NOMO-1 treated with dmso at 0.1 percent for 144 hours (cell line): ENCODE data around the gene ADH7.
A peak's percentile ranks its signal among the peaks of the same experiment; 100 is the strongest.

Experiments
- DNase-seq: peaks from one replicate; lab custom pipeline; 2025; ENCODE audit not compliant: unreplicated experiment; lab: John Stamatoyannopoulos, UW

The ADH7 gene

GRCh38 chr4:99435154-99435553 lies at the start of gene ADH7:
Gene ADH7 (minus strand): TSS chr4:99435342. CDS start chr4:99435233, 109 bp downstream.
- DNase-seq: no peak

GRCh38 chr4:99483636-99484035 lies 48.5 kb upstream of the ADH7 start:
- DNase-seq: no peak

- DNase-seq: no peak
Measured at GRCh38 chr4:99473131-99473530, 38.0 kb upstream of the ADH7 start.

GRCh38 chr4:99471896-99472295 lies 36.8 kb upstream of the ADH7 start:
- no peak for DNase-seq

- DNase-seq: no peak
Measured at GRCh38 chr4:99471349-99471748, 36.2 kb upstream of the ADH7 start.

- DNase-seq: no peak
Measured at GRCh38 chr4:99468889-99469288, 33.7 kb upstream of the ADH7 start.

GRCh38 chr4:99467887-99468286 lies 32.7 kb upstream of the ADH7 start:
- no peak for DNase-seq

GRCh38 chr4:99463566-99463965 lies 28.4 kb upstream of the ADH7 start:
- no peak for DNase-seq

GRCh38 chr4:99462875-99463464 lies 27.8 kb upstream of the ADH7 start:
- no peak for DNase-seq

GRCh38 chr4:99461623-99462401 lies 26.7 kb upstream of the ADH7 start:
- DNase-seq: no peak

- no peak for DNase-seq
Measured at GRCh38 chr4:99459546-99460042, 24.5 kb upstream of the ADH7 start.

GRCh38 chr4:99458911-99459447 lies 23.8 kb upstream of the ADH7 start:
- no peak for DNase-seq

- DNase-seq: no peak
Measured at GRCh38 chr4:99457676-99458075, 22.5 kb upstream of the ADH7 start.

- no peak for DNase-seq
Measured at GRCh38 chr4:99457270-99457669, 22.1 kb upstream of the ADH7 start.

GRCh38 chr4:99447513-99447912 lies 12.4 kb upstream of the ADH7 start:
- no peak for DNase-seq

GRCh38 chr4:99447079-99447478 lies 11.9 kb upstream of the ADH7 start:
- peak; percentile 19 for DNase-seq

GRCh38 chr4:99438405-99438780 lies 3.3 kb upstream of the ADH7 start:
- no peak for DNase-seq

- no peak for DNase-seq
Measured at GRCh38 chr4:99437723-99438404, 2.7 kb upstream of the ADH7 start.

- no peak for DNase-seq
Measured at GRCh38 chr4:99436976-99437722, 2.0 kb upstream of the ADH7 start.

- no peak for DNase-seq
Measured at GRCh38 chr4:99436462-99436861, 1.3 kb upstream of the ADH7 start.

- DNase-seq: no peak
Measured at GRCh38 chr4:99430106-99430505, 5.0 kb downstream of the ADH7 start.
